HG02610 (cell line): ENCODE data around the gene BMP7.
"Not testable (repeated sequence)": the region's sequence is repeated elsewhere in the genome, so short reads cannot be mapped to it uniquely, and the experiment has no call there.

Source experiments
- ATAC-seq: cut with Tn5 transposase; IDR thresholded peaks from one replicate; pipeline ENCODE4 v1.9.1; 2021; ENCODE audit warnings: mild to moderate bottlenecking, moderate library complexity; ENCODE audit not compliant: unreplicated experiment

The BMP7 gene

DNA sequence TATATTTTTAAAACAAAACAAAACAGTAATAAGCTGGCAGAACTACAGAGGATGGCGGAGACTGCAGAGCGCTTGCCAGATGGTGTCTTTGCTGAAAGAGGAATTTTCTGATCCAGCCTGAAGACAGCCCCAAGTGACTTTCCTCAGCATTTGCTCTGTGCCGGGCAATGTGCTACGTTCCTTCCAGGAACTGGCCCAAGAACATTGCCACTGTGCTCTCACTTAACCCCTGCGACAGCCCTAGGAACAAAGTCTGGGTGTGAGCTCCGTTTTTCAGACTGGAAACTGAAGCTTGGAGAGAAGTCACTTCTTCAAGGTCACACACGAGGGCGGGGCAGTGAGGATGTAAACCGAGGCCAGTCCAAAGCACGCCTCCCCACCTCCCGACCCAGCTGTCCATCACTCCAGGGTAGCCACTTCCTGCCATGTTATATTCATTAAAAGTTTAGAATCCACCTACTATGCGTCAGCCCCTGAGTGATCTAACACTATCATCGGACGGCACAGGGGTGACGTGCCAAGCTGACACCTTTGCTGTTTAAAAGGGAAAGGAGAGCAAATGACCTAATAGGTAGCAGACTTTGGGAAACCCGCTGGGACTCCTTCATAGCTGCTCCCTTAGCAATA, 22.3 kb upstream of the BMP7 start:
- no peak for ATAC-seq

DNA sequence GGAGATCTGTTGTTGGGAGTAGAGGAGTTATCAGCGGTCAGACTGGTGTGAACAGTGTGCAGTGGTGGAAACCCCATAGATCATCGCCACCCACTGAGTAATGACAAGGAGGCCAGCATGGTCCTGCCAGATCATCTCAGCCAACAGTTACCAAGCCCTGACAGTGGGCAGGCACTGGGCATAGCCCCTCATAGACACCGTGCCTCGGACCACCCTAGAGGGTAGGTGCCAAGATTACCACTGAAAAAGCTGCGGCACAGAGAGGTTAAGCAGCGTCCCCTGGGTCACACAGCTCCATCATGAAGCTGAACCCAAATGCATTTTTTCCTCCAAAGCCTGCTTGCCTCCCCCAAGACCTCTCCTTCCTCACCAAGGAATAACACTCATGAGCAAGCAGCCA, 21.5 kb upstream of the BMP7 start:
- no peak for ATAC-seq

DNA sequence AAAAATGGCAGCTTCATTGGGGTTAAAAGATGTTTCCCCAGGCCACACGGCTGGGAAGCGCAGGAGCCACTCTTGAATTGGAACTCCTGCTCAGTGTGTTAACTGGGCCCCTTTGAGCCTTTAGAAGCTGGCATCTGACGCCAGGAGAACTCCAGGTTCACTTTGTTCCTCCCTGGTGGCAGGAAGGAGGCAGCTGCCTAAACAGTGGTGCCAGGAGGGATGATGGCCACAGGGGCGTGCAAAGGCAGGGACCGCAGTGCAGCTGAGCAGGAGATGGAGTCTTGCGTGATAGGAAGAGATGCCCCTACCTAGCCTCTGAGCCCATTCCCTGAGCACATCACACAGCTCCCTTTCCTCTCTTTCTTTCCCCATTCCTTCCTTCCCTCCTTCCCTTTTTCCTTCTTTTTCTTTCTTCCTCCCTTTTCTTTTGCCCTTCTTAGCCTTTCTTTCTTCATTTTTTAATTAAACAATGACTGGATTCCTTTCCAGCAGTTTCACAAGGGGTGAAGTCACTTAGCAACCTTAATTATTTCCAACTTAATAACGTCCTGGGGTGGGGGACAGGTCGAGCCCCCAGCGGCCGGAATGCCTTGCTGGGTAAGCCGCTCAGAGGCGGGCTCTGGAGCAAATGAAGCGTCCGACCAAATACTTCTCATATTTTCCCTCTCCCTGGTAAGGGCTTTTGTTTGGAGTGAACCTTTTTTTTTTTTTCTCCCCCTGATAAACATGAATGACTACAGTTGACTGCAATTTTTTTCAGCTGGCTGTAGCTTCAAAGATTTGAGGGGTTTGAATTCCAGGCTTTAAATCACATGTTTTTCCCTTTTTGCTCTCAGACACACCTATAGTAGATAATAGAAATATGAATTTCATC, 20.8 kb upstream of the BMP7 start:
- ATAC-seq = no peak

DNA sequence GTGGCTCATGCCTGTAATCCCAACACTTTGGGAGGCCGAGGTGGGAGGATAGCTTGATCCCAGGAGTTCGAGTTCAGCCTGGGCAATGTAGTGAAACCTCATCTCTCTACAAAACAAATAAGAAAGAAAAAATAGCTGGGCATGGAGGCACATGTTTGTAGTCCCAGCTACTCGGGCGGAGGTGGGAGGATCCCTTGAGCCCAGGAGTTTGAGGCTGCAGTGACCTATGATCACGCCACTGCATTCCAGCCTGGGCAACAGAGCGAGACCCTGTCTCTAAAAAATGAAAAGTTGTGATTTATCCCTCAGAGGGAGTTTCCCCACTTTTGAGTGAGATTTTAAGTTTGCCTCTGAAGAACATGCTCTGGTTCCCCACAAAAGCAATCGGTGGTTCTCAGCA, 17.4 kb upstream of the BMP7 start:
- no peak for ATAC-seq

DNA sequence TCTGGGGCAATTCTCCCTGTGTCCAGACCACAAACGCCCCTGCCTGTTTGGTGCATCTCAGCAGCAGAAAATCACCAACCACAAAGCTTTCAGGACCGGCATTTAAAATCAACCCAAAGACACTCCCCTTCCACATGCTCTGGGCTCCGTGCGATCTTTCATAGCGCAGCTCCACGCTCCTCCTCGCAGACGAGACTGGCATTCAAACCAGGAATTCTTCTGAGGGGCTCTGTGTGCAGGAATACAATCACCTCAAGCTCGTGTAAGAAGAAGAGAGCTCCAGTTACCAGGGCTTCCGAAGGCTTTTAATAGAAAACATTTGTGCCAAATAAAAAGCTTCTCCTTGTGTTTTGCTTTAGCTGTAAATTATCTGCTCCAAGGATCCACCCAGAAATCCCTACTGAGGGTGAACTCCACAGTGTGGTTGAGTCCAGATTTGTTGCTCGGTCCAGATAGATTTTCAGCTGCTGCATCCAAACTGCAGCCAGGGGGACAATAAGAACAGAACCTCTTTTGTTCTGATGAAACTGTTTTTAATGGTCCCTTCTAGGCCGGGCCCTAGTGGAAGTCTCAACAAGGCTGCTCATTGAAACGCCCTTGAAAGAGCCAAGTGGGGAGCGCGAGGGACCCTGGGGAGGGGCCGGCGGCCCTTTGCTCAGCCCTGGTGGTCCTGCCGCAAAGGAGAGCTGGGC, 16.4 kb upstream of the BMP7 start:
- no peak for ATAC-seq

DNA sequence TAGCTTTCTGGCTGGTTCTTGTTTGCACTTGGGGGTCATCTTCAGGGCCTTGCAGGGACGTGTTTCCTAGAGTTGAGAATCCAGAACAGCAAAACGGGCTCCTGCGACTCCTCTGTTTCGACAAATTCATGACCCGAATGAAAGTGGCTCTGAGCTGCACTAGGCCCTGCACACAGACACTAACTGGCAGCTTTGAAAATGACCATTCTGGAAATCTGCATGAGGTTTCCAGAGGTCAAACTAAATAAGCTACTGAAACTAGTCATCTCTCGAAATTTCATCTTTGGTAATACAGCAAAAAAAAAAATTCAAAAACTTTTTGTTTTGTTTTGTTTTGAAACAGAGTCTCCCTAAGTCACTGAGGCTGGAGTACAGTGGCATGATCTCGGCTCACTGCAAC, 15.5 kb upstream of the BMP7 start:
- ATAC-seq = no peak

DNA sequence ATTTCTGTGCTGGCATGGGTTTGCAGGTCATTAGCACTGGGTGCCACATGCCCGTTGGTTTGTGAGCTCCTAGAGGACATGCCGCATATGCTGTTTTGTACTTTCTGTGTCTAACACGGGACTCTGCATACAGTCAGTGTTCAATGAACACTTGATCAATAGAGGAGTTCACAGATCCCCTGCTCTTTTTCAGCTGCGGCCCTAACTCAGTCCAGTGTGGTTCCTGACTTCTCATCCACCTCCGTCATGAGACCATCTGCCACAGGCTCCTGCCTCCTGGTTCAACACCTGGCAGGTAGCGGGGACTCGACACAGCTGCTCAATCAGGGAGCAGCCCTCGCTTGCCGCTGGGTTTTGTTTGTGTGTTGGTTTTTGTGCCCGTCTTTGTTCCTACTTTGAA, 13.8 kb upstream of the BMP7 start:
- ATAC-seq = no peak

DNA sequence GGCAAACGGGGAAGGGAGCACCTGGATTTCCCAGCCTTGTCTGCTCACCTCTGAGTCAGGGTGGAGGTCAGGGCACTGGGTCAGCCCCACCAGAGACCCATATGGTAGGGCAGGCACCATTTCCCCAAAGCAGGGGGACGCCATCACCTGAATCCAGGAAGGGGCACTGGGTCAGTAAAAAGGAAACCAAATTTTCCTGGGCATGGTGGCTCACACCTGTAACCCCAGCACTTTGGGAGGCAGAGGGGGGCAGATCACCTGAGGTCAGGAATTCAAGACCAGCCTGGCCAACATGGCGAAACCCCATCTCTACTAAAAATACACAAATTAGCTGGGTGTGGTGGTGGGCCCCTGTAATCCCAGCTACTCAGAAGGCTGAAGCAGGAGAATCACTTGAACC, 13.1 kb upstream of the BMP7 start:
- not testable (repeated sequence) for ATAC-seq

DNA sequence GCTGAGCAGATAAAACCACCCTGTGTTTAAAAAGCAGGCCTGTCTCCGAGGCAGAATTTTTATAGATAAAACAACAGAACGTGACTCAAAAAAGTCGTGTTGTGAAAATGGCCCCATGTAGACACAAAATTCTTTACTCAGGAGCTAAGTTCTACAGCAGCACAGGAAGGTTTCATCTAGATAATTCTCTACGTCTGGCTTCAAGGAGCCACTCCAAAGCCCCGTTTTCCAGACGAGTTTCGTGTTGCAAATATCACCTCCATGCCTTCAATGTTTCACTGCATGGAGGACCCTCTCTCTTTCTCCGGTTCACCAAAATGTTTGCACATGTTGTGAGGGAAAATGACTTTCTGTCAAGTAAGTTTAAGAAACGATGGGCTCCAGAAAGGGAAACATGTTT, 12.0 kb upstream of the BMP7 start:
- ATAC-seq = no peak

DNA sequence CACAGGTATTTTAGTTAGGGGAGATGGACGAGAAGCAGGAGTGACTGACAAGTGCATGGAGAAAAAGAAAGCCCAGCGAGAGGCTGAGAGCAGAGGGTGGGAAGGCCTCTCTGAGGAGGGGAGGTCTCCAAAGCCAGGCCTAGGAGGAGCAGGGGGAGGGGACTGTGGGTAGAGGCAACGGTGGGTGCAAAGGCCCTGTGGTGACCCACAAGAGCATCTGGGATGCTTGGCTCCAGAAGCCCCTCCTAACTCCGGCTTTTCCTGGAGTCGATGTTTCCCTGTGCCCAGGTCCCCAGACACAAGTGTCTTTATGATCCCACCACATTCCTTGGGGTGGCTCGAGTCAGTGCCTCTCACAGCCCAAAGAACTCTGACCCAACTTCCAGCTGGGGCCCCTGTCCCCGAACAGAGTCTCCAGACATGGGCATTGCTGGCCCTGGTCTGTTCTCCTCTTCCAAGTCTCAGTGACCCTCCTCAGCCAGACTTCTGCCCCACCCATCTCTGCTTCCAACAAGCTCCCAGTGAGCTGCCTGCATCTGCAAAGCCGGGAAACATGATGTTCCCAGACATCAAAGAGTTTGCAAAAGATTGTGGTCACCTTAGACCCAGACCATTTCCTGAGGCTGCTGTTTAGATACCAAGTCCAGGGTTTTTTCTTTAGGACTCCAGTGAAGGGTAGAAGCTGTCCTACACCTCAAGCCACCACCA, 11.1 kb upstream of the BMP7 start:
- no peak for ATAC-seq

DNA sequence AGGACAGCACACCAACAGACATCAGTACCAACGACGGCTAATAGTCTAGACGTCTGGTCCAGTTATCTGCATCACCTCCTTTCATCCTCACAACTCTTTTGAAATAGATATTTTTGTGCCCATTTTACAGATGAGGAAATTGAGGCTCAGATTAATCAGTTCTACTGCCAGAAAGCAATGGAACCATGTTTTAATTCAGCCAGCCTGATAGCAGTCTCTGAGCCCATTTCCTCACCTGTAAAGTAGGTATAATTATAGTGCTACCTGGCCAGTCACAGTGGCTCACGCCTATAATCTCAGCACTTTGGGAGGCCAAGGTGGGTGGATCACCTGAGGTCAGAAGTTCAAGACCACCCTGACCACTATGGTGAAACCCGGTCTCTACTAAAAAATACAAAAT, 9.8 kb upstream of the BMP7 start:
- no peak for ATAC-seq

DNA sequence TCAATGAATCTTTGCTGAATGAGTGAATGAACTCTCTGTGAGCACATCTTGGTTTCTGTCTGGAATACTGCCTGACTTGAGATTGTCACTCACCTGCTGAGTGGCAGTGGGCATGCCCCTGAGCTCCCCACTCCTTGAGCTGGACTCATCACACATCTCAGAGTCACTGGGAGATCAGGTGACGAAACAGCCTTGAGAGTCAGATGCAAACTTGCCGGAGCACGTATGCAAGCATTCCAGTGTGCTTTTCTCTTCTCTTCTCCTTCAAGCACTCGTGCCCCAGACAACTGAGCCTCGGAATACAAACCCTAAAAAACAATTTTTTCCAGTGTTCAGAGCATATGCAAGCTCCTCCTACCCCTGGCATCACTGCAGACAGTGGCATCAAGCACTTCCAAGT, 9.4 kb upstream of the BMP7 start:
- no peak for ATAC-seq

DNA sequence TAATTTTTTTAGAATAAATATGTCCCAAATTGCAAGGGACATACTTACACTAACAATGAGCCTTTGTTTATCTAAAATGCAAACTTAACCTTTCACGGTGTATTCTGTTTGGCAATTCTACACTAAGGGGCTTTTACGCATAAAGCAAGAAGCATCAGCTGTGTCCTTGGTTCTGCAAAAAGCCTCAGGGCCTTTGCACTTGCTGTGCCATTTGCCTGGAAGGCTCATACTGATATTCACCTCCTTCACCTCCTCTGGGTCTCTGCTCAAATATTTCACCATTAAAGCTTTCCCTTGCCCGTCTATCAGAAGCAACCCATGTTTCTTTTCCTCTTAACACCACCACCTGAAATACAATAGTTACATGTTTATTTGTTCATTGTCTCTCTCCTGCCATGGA, 8.9 kb upstream of the BMP7 start:
- no peak for ATAC-seq

DNA sequence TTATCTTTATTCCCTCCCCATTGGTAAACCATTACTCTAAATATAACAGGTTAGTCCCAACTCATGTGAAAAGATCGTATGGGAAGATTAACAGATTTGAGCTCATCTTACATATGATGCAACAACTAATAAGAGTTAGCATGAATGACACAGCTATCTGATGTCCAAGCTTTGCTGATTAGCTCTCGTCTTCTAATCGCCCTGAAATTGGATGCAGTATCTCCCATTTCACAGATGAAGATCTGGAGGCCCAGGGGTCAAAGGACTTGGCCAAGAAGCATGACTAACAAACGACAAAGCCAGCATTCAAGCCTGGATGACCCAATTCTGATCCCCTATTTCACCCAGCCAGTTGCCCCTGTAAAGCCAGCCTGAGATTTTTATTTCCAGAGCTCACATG, 8.4 kb upstream of the BMP7 start:
- no peak for ATAC-seq

DNA sequence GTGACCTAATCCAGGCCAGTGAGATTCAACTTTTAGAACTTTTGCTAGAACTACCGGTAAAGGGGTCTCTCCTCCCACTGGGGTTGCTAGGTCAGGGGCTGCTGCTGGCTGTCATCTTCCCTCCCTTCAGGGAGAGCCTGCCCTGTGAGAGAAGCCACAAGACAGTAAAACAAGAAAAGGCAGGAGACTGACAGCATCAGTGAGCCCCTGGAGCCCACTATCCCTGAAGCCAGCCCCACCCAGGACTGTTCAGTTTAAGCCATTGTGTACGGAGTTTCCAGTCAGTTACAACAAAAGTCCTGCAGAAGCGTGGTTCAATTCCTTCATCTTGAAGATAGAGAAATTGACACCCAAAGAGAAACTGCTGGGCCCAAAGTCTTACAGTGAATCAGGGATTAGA, 7.9 kb upstream of the BMP7 start:
- ATAC-seq = no peak

DNA sequence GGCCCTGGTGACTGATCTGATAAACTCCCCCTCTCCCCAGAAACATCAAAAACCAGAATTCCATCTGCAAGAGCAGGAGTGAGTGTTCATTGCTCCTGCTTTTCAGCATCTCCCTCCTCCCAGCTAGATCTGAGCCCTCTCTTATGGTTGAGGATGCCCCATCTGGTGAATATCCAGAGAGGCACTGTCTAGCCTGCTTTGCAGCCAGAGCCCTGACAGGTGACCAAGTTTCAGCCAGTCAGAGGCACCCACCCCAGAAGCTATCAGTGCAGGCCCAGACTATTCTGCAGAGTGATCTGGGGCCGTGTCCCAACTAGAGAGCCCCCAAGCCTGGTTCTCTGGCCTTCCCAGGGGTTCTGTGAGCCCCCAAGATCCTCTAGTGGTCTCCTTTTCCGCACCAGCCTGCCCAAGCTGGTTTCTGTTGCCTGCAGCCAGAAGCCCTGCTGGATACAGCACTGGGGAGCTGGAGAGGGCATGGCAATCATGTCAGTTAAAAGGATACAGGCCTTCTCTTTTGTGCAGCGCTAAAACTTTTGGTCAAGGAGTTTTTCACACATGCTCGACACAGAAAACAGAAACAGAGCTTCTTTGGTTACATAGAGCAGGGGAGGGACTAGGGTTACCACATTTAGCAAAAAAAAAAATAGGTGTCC, 6.6 kb upstream of the BMP7 start:
- no peak for ATAC-seq

DNA sequence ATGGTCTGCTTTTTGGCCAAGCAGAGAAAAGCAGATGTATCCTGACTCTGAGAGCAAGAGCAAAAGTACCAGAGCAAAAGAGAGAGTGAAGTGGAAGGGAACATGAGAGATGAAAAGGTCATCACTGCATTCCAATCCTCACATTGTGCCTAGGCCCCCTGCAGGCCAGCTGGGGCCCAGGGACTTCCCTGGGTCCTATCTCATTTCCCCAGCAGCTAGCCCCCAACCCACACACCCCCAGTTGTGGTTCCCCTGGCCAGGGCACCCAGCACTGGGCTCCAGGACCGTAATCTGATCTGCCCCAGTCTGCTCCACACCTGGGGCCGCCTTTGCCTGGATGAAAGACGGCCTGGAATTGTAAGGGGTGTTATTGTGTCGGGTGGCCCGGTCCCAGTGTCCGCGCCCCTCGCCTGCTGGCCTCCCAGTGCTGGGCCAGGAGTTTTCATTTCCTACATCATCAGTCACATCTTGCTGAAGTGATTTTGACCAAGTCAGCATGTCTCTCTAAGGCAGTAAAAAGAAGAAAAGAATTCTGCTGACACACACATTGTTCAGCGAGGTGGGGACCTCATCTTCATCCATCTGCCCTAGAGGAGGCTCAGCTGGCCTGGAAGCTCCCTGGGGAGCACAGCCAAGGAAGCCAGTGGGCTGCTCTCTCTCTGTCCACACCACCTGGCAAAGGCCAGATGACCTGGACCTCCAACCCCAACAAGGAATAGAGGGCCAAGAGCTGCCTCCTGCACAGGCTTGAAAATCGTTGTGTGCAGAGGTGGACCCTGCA, 4.0 kb upstream of the BMP7 start:
- no peak for ATAC-seq

DNA sequence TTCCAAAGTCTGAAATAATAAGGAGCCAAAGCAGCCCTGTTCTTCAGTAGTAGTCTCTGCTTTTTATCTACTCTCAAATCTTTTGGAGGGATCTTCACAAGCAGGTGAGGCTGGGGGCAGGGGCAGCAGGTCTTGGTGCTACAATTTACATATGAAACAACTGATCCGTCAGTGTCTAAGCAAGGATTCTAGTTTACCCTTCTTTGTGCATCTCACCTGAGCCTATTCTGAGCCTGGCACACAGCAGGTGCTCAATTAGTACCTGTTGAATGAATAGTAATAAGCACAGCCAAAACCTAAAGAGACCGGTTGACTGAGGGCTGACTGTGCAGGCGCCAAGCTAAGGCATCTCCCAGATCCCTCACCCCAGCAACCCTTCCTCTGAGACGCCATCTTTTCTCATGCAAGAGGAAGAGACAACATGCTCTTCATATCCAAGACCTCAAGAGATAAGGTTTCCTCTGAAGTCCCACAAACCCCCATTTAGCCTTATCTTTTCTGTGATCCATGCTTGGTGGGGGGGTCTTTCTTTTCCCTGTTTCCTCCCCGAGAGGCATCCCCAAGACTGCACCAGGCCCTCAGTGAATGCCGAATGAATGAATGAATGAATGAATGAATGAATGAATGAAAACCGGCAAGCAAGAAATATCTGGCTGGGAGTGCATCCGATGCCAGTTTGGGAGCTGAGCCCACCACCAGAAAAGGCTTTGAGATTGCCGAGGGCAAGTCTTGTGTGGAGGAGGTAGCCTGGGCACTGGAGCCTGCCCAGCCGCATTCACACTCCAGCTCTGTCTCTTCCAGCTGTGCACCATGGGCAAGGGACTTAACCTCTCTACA, 2.9 kb upstream of the BMP7 start:
- no peak for ATAC-seq

DNA sequence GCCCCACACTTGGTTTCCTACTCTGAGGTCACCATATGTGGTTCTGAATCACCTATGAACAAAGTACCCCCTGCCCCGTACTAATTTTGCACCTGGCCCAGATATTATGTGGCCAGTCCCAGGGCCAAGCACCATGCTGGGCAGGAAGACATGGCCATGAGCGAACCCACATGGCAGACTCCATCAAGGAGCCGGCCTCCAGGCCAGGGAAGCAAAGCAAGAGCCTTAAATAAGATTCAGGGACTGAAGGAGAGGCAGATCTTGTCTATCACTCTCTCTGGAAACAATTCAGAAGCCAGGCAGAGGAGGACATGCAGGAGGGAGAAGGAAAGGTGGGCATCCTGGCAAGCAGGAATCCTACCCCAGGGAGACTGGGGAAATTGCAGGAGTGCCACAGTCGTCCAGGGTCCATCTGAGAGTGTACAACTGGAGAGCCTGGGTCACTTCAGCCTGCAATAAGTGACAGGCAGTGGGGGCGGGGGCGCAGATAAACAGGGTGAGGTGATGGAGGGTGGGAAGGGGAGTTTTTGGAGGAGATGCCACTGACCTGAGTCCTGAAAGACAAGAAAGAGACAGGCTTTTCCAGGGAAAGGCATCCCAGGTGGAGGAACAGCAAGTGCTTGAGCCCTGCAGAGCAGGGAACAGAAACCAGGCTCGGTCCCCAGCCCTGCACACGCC, 2.1 kb upstream of the BMP7 start:
- no peak for ATAC-seq
